Uterus (tissue), 4 donors: Measurements from ENCODE around the gene STX18. TPM values are rescaled to one million over a fixed set of nuclear protein-coding genes. Genes with fewer than 3 reads are reported as not detected.
A peak's percentile ranks its signal among the peaks of the same experiment; 100 is the strongest.

Experiments used
- DNase-seq, 2 donors: peaks; one replicate each; pipeline ENCODE4 v3.0.0-alpha.2; 2019 to 2020
- H3K27ac ChIP-seq, 2 donors: fragments of 200-600 bp; sonication (generic); 1 replicate in 1 of 2; 2 replicates in 1 of 2; pipeline ENCODE4 v1.5.1; 2016 to 2018
- H3K27me3 ChIP-seq, 2 donors: fragments of 200-600 bp; sonication (generic); one replicate each; pipeline ENCODE4 v1.5.1; 2018 to 2019; ENCODE audit warnings: control low read depth in 1 of 2
- H3K36me3 ChIP-seq, 2 donors: fragments of 200-600 bp; sonication (generic); one replicate each; pipeline ENCODE4 v1.5.1; 2019; ENCODE audit warnings: control low read depth in 1 of 2
- H3K4me1 ChIP-seq, 2 donors: fragments of 200-600 bp; sonication (generic); one replicate each; pipeline ENCODE4 v1.5.1; 2018 to 2019; ENCODE audit warnings: control low read depth in 1 of 2
- H3K4me3 ChIP-seq, 2 donors: fragments of 200-600 bp; sonication (generic); 1 replicate in 1 of 2; 2 replicates in 1 of 2; pipeline ENCODE4 v1.5.1; 2018 to 2019; ENCODE audit warnings: mild to moderate bottlenecking in 1 of 2
- H3K9me3 ChIP-seq, 2 donors: fragments of 200-600 bp; sonication (generic); one replicate each; pipeline ENCODE4 v1.5.1; 2019; ENCODE audit warnings: control low read depth in 1 of 2
- POLR2A ChIP-seq, 2 donors: fragments of 450-650 bp; IDR thresholded peaks; one replicate each; pipeline ENCODE4 v1.6.1; 2016; ENCODE audit warnings: antibody characterized with exemption in 2 of 2, mild to moderate bottlenecking in 1 of 2, moderate library complexity in 1 of 2
- intact Hi-C: fragments of 100-400 bp; cut with DNase I; formaldehyde crosslinking; loops from one replicate; pipeline ENCODE4 v1.15.1; 2023; ENCODE audit warnings: low total_unique reads
- total RNA-seq, 4 donors: library from RNA; depleted of rRNA in 3 of 4; stranded (reverse); fragments of >200 nt in 3 of 4; gene quantifications; one replicate each; pipeline versions ENCODE4 v1.1.0 to v1.2.4, GENCODE V29; 2014 to 2023
- TF ChIP-seq, protein P1 (sequence below), 4 experiments: fragments of 200-600 bp in 2 of 4; fragments of 450-650 bp in 2 of 4; sonication (generic) in 2 of 4; IDR thresholded peaks; one replicate each; pipeline ENCODE4 v1.5.1; 2016 to 2019; ENCODE audit warnings: antibody characterized with exemption in 4 of 4, mild to moderate bottlenecking in 2 of 4, moderate library complexity in 1 of 4
- donor health status: DM: yes; HTN: yes; CAD: no.

STX18 gene
- total RNA-seq, 4 donors from 2014 or later: 6.4 to 62.5 (median 28.9) TPM

DNA sequence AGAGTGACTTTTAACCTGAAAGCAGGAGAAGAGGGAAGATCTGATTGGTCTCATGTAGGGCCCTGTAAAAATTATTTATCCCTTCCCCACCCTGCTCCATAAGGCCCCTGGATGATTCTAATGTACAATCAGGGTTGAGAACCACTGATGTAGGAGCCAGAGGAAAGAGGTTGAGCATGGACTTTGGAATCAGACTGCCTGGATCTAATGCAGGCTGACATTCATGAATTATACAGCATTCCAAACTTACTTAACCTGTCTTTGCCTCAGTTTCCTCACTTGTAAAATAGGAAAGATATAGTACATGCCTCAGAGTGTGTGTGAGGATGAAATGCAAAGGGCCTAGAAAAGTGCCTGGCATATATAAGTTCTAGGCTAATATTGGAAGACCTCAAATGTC, 47.0 kb downstream of the STX18 start:
- intact Hi-C loops: no loop called here
- Histone ChIP-seq H3K36me3 (no peaks in the 10 kb centered on the region), H3K4me1 (no peaks in the 10 kb centered on the region), H3K9me3 (no peaks in the 10 kb centered on the region), H3K27ac (peak overlapping the region; percentile 30 to 85), H3K4me3 (no peak overlapping the region), H3K27me3 (no peaks in the 10 kb centered on the region)
- TF ChIP-seq, protein P1, sequence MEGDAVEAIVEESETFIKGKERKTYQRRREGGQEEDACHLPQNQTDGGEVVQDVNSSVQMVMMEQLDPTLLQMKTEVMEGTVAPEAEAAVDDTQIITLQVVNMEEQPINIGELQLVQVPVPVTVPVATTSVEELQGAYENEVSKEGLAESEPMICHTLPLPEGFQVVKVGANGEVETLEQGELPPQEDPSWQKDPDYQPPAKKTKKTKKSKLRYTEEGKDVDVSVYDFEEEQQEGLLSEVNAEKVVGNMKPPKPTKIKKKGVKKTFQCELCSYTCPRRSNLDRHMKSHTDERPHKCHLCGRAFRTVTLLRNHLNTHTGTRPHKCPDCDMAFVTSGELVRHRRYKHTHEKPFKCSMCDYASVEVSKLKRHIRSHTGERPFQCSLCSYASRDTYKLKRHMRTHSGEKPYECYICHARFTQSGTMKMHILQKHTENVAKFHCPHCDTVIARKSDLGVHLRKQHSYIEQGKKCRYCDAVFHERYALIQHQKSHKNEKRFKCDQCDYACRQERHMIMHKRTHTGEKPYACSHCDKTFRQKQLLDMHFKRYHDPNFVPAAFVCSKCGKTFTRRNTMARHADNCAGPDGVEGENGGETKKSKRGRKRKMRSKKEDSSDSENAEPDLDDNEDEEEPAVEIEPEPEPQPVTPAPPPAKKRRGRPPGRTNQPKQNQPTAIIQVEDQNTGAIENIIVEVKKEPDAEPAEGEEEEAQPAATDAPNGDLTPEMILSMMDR (IDR thresholded peaks at IDR 0.05): no peak
- TF ChIP-seq POLR2A (IDR thresholded peaks at IDR 0.05): no peak
- DNase-seq: no peak

DNA sequence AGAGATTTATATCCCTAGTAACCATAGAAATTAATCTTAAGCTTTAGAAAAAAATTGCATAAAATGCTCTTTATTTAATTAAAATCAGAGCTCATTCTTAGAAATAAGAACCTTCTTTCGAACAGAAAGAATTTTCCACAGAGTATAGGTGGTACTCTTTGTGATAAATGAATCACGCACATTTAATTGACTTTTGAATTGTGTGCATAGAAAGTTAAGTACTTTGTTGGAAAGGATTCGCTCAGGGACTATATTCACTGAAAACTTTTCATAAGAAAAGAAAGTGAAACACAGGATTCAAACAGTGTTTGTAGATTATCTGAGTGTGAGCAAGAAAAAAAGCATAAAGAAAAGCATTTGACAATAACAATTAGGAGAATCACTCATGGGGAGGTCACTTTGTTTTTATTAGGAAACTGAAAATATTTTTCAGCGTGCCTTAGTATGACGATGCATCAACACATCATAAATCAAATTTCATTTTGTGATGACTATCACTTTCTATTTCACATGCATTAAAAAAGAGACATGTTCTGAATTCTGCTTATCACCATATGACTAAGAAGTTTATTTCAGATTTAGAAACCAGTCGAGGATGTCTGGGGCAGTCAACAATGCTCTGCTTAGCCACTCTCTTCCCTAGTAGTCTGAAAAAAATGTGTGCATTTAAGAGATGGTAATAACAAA, 49.5 kb downstream of the STX18 start:
- intact Hi-C loops: no loop called here
- no peak for DNase-seq
- H3K36me3 ChIP-seq: no peaks in the 10 kb centered on the region
- H3K27me3 ChIP-seq: no peaks in the 10 kb centered on the region
- TF ChIP-seq, protein P1 (IDR thresholded peaks at IDR 0.05): no peak
- TF ChIP-seq POLR2A (IDR thresholded peaks at IDR 0.05): no peak
- peak overlapping the region; percentile 68 to 85 for H3K27ac ChIP-seq
- H3K9me3 ChIP-seq: no peaks in the 10 kb centered on the region
- no peaks in the 10 kb centered on the region for H3K4me1 ChIP-seq
- H3K4me3 ChIP-seq: peak overlapping the region; percentile 16 to 26

DNA sequence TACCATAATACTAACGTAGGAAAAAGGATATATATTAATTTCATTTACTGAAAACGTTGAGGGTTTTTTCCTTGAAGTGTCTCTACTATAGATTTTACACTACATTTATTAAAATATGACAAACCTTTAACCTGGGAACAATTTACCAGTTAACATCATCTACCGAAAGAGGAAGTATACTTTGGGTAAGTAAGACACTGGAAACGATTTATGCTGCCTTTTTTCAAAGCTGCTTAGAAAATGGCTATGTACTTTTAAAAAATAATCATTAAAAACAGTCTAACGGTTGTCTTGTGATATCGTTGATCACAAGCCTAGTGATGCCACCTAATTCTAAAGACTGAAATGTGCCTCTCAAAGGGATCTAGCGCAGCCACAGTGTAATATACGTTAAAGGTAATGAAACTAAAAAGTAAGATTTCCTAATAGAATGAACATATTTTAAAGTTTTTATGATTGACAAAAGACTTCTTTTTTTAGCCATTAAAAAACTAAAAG, 50.4 kb downstream of the STX18 start:
- Histone ChIP-seq H3K9me3 (no peaks in the 10 kb centered on the region), H3K27me3 (no peaks in the 10 kb centered on the region), H3K27ac (peak overlapping the region; percentile 68 to 85), H3K4me3 (peak overlapping the region in 1 of 2 donors; percentile 3), H3K36me3 (no peaks in the 10 kb centered on the region), H3K4me1 (no peaks in the 10 kb centered on the region)
- DNase-seq: no peak
- intact Hi-C loops: no loop called here
- TF ChIP-seq, protein P1 (IDR thresholded peaks at IDR 0.05): no peak
- no peak for TF ChIP-seq POLR2A (IDR thresholded peaks at IDR 0.05)

DNA sequence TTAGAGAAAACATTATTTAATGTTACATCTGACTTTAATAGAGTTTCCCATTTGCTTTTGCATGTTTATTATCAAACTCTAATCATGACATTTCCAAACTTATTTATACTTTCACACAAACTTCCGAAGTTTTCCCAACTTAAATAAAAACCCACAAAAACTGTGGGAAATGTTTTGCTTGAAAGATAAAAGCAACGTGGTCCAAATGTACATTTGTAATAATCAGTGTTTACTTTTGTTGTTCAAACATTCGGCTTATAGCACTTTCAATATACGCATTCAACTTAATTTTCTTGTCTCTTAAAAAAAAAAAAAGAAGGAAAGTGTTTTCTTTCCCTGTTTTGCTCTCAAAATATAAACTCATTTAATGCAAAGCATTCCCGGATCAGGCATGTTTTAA, 51.0 kb downstream of the STX18 start:
- intact Hi-C loops: no loop called here
- Histone ChIP-seq H3K27me3 (no peaks in the 10 kb centered on the region), H3K4me1 (no peaks in the 10 kb centered on the region), H3K36me3 (no peaks in the 10 kb centered on the region), H3K4me3 (no peak overlapping the region), H3K27ac (peak overlapping the region; percentile 68 to 85), H3K9me3 (no peaks in the 10 kb centered on the region)
- no peak for TF ChIP-seq POLR2A (IDR thresholded peaks at IDR 0.05)
- TF ChIP-seq, protein P1 (IDR thresholded peaks at IDR 0.05): no peak
- no peak for DNase-seq

DNA sequence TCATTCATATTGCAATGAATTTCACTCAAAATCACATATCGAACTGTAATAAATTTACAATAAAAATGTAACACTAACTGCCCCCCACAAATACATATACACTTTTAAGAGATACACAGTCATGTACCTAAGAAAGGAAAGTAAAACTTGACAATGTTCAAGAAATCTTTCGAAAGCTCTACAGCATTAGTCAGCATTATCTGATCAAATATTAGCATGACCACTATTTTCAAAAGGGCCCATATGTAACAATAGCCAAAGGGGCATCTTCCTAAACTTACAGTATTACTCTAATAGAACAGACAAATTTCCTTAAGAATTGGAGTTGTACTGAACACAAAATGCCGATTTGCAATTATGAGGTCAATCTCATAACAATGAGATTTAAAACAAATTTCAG, 51.8 kb downstream of the STX18 start:
- Histone ChIP-seq H3K9me3 (no peaks in the 10 kb centered on the region), H3K27ac (peak overlapping the region; percentile 68 to 85), H3K4me3 (no peak overlapping the region), H3K27me3 (no peaks in the 10 kb centered on the region), H3K36me3 (no peaks in the 10 kb centered on the region), H3K4me1 (no peaks in the 10 kb centered on the region)
- no peak for DNase-seq
- TF ChIP-seq, protein P1 (IDR thresholded peaks at IDR 0.05): no peak
- TF ChIP-seq POLR2A (IDR thresholded peaks at IDR 0.05): no peak
- intact Hi-C loops: no loop called here
